Parathyroid adenoma (tissue), 2 donors: ENCODE results near the gene ALOXE3.

Experiments
- H2AFZ ChIP-seq: fragments of 300-600 bp; sonication (generic); one replicate; pipeline ENCODE4 v1.7.0; 2017; ENCODE audit warnings: antibody characterized with exemption, mild to moderate bottlenecking
- H3K27ac ChIP-seq: fragments of 300-600 bp; sonication (generic); one replicate; pipeline ENCODE4 v1.7.0; 2017
- H3K27me3 ChIP-seq: fragments of 300-600 bp; sonication (generic); one replicate; pipeline ENCODE4 v1.7.0; 2017; ENCODE audit warnings: low read length; ENCODE audit not compliant: control insufficient read depth, insufficient read depth
- H3K36me3 ChIP-seq: fragments of 300-600 bp; sonication (generic); one replicate; pipeline ENCODE4 v1.7.0; 2017; ENCODE audit warnings: low read length; ENCODE audit not compliant: control insufficient read depth, insufficient read depth
- H3K4me1 ChIP-seq: fragments of 300-600 bp; sonication (generic); one replicate; pipeline ENCODE4 v1.7.0; 2017; ENCODE audit warnings: control low read depth
- H3K4me2 ChIP-seq: fragments of 300-600 bp; sonication (generic); one replicate; pipeline ENCODE4 v1.7.0; 2017; ENCODE audit warnings: low read length
- H3K4me3 ChIP-seq: fragments of 300-600 bp; sonication (generic); one replicate; pipeline ENCODE4 v1.7.0; 2017; ENCODE audit warnings: low read depth, low read length
- H3K79me2 ChIP-seq: fragments of 300-600 bp; sonication (generic); one replicate; pipeline ENCODE4 v1.7.0; 2017; ENCODE audit warnings: control low read depth
- H3K9ac ChIP-seq: fragments of 300-600 bp; sonication (generic); one replicate; pipeline ENCODE4 v1.7.0; 2017; ENCODE audit warnings: mild to moderate bottlenecking
- H3K9me3 ChIP-seq: fragments of 300-600 bp; sonication (generic); one replicate; pipeline ENCODE4 v1.7.0; 2017; ENCODE audit warnings: low read length; ENCODE audit not compliant: control insufficient read depth
- CTCF ChIP-seq: fragments of 300-600 bp; sonication (generic); IDR thresholded peaks from one replicate; pipeline ENCODE4 v1.7.0; 2017; ENCODE audit warnings: antibody characterized with exemption, mild to moderate bottlenecking
- donor health status: primary hyperparathyroidism.

The ALOXE3 gene

GRCh38 chr17:8152112-8152775 is 33.9 kb upstream of the ALOXE3 start, which contains the start of gene PER1:
TSS of gene PER1 (minus strand) at chr17:8152404. CDS start at chr17:8150706, 1,698 bp downstream.
- Histone ChIP-seq H3K79me2 (peaks cover 54% of the 10 kb centered on the region), H3K9me3 (no peaks in the 10 kb centered on the region), H3K36me3 (no peaks in the 10 kb centered on the region), H3K4me1 (peaks cover 30% of the 10 kb centered on the region), H3K9ac (peak within 1 kb of the TSS; percentile 86), H3K27ac (peak within 1 kb of the TSS; percentile 100), H3K4me3 (peak within 1 kb of the TSS; percentile 89), H3K27me3 (no peaks in the 10 kb centered on the region), H2AFZ (no peak within 1 kb of the TSS), H3K4me2 (peak within 1 kb of the TSS; percentile 95)
- no peak for TF ChIP-seq CTCF

- peak overlapping the region; percentile 100 for H3K27ac ChIP-seq
- peaks cover 30% of the 10 kb centered on the region for H3K4me1 ChIP-seq
- no peak overlapping the region for H2AFZ ChIP-seq
- no peaks in the 10 kb centered on the region for H3K9me3 ChIP-seq
- H3K27me3 ChIP-seq = no peaks in the 10 kb centered on the region
- H3K36me3 ChIP-seq = no peaks in the 10 kb centered on the region
- peaks cover 59% of the 10 kb centered on the region for H3K79me2 ChIP-seq
- peak overlapping the region; percentile 95 for H3K4me2 ChIP-seq
- peak overlapping the region; percentile 89 for H3K4me3 ChIP-seq
- H3K9ac ChIP-seq = peak overlapping the region; percentile 86
- TF ChIP-seq CTCF = no peak
Observed at GRCh38 chr17:8151641-8152111, 33.4 kb upstream of the ALOXE3 start.

- no peak for TF ChIP-seq CTCF
- peaks cover 30% of the 10 kb centered on the region for H3K4me1 ChIP-seq
Observed at GRCh38 chr17:8151120-8151640, 32.9 kb upstream of the ALOXE3 start.

GRCh38 chr17:8150194-8151119 is 32.1 kb upstream of the ALOXE3 start:
- no peak for TF ChIP-seq CTCF
- Histone ChIP-seq H3K27me3 (no peaks in the 10 kb centered on the region), H3K4me3 (peak overlapping the region; percentile 89), H3K36me3 (no peaks in the 10 kb centered on the region), H3K9me3 (no peaks in the 10 kb centered on the region), H3K9ac (no peak overlapping the region), H3K4me2 (peak overlapping the region; percentile 95), H3K27ac (peak overlapping the region; percentile 100), H3K79me2 (peaks cover 53% of the 10 kb centered on the region), H2AFZ (no peak overlapping the region), H3K4me1 (peaks cover 30% of the 10 kb centered on the region)

More at GRCh38 chr17:8151120-8151640, 32.9 kb upstream of the ALOXE3 start:
- Histone ChIP-seq H2AFZ (no peak overlapping the region), H3K9me3 (no peaks in the 10 kb centered on the region), H3K4me3 (peak overlapping the region; percentile 89), H3K9ac (peak overlapping the region; percentile 86), H3K4me2 (peak overlapping the region; percentile 95), H3K27me3 (no peaks in the 10 kb centered on the region), H3K27ac (peak overlapping the region; percentile 100), H3K79me2 (peaks cover 59% of the 10 kb centered on the region), H3K36me3 (no peaks in the 10 kb centered on the region)
